Fibroblast of skin of right quadriceps (primary cell): Measurements from ENCODE around the gene SLCO2A1.
A peak's percentile ranks its signal among the peaks of the same experiment; 100 is the strongest.

ENCODE experiments used
- DNase-seq: peaks from one replicate; pipeline ENCODE4 v3.0.0-alpha.2; 2013

SLCO2A1 gene

DNA sequence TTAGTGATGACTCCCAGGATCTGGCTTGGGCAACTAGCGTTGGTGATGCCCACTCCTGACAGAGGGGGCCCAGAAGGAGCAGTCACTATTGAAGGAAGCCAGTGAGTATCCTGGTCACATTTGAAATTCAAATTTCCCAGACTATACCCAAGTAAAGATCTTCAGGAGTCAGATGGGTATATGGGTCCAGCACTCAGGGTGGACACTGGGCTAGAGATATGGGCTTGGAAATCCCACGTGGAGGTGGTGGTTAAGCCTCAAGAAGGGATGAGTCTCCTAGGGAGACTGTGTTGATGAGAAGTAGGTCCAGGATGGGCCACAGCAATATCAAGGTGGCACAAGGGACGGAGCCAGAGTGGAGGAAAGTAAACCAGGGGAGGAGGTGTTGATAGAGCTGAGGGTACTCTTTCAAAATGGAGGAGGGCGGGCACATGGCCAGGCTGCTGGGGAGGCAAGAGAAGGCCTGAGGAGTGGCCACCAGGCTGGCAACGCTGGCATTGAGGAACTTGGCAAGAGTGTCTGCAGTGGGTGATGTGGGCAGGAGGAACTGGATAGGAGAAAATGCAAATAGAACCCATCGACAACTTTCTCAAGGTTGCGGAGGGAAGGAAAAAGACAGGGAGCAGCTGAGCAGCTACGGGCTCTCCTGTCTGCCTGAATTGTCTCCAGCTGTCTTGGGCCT, 3.7 kb upstream of the SLCO2A1 start:
- no peak for DNase-seq

GRCh38 chr3:134031348-134031915, 1.7 kb upstream of the SLCO2A1 start:
- no peak for DNase-seq

DNA sequence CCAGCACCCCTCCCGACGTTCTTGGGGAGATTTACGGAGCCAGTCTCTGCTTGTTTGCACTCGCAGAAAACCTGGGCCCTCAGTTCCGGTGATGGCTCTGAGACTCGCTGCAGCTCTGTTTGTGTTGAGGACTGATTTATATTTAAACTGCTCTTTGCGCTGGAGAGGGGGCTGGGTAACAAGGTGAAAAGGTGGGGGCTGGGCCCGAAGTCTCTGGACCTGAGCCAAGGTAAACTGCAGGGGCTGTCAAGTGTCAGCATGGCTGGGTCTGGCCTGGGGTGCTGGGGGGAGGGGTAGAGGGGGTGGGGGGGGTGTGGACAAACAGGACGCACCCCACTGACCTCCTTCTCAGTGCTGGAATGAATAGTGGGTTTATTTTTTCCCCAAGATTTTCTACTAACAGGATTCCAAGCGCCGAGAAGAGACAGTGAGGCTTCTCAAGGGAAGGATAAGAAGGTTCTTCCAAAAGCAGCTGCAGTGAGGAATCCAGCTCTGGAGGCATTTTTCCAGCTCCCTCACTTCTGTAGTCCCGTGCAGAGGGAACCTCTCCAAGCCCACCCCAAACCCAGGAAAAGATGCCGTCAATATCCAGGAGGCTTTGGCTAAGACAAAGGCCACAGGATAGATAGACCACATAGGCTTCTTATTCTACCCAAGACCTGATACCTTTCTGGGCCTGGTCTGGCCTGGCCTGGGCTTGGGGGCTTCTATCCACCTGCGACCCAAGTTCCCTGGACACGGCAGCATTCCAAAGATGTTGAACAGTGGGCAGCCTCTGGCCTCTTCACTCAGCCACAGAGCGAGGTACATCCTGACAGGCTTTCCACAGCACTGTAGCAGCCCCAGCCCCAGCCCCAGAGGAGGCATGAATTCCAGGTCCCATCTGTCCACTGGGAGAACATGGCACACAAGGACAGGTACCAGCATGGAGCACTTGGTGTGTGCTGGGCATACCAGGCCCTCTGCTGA, 938 bp upstream of the SLCO2A1 start:
- no peak for DNase-seq

- peak; percentile 37 for DNase-seq
Observed at GRCh38 chr3:134029256-134029733, 430 bp downstream of the SLCO2A1 start.

GRCh38 chr3:134028486-134029255, 1.1 kb downstream of the SLCO2A1 start:
- DNase-seq: no peak

GRCh38 chr3:134027631-134028030, 2.1 kb downstream of the SLCO2A1 start:
- DNase-seq: no peak

DNA sequence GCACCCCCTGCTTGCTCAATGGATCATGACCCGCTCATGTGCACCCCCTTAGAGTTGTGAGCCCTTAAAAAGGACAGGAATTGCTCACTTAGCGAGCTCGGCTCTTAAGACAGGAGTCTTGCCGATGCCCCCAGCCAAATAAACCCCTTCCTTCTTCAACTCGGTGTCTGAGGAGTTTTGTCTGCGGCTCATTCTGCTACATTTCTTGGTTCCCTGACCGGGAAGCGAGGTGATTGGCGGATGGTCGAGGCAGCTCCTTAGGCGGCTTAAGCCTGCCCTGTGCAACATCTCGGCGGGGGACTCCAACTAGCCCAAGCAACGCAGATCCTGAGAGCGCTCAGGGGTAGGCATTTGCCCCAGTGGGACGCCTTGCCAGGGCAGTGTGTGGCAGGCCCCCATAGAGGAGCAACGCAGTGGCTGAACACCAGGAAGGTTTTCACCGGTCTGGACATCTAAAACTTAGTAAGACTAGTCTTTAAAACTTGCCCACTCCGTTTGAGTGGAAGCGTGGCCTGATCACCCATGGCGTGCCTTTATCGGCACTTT, 9.5 kb downstream of the SLCO2A1 start:
- DNase-seq: no peak

DNA sequence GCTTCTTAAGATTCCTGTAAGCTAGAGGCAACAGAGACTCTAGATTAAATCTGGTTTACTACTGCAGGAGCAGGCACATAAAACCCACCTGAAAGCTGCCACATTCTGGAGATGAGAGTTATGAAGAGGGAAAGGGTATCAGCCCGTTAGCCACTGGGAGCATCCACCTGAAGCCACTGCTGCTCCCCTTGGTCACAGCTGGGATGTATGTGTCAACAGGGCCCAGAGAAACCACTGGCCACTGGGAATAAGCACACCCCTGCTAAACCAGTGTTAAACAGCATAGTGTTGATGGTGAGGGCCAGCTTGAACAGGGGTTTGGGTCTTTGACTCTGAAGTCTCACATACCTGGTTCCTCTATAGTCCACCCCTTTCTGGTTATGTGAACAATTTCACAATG, 10.9 kb downstream of the SLCO2A1 start:
- no peak for DNase-seq

DNA sequence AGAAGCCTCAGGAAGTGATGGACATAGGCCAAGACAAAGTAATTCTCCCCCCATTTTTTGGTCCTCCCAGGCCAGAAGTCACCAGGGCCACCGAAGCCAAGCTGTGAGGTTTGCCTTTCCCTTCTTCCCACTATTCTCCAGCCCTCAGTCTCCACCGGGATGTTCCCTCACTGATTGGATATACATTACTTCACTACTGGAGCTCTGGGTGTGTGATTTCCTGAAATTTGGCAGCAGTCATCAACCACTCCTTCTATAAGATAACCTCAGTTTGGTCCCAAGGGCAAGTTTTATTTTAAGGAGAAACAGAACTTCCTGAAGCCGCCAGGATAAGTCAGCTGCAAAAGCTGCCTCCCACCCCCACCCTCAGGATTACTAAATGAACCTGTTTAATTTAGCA, 11.3 kb downstream of the SLCO2A1 start:
- peak; percentile 9 for DNase-seq

GRCh38 chr3:134017490-134017889, 12.2 kb downstream of the SLCO2A1 start:
- DNase-seq: no peak

GRCh38 chr3:134014270-134014669, 15.5 kb downstream of the SLCO2A1 start:
- DNase-seq: no peak

- DNase-seq: no peak
Observed at GRCh38 chr3:134013280-134013679, 16.4 kb downstream of the SLCO2A1 start.

- DNase-seq: peak; percentile 81
Observed at GRCh38 chr3:134009345-134010000, 20.3 kb downstream of the SLCO2A1 start.

DNA sequence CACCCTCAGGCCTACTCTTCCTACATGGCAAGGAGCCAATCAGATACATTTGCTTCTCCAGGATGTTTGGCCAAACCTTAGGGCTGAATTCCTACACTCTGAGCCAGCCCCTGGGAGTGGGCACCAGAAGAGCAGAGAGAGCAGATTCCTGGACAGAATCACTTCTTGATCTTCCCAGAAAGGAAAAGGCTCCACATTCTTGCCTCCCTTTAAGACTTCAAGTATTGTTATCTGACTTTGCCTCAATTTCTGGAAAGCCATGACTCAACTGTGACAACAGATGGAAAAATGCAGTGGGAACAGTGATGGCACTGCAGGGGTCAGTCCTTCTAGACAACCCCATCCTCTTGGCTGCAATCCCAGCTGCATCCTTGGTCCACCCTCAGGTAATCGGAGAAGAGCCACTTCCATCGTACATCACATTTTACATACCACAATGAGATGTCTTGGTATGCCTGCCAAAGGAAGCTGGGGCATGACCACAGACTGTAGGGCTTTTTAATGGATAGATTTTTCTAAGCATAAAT, 21.0 kb downstream of the SLCO2A1 start:
- peak; percentile 99 for DNase-seq

DNA sequence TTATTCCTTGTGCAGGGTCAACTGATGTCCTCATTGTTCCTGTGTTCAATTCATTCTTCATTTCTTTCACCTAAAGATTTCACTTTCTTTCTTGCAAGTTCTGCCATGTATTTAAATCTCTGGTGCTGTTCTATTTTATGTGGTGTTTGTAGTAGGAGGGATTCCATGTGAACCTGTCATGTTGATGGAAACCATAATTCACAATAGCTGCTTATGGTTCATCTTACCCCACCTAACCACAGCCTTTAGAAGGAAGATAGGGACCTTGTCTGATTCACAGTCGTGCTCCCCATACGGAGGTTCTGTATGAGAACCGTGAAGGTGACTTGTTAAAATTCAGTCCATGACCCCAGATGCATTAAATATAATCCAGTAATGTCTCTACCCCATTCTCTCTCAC, 21.9 kb downstream of the SLCO2A1 start:
- DNase-seq: no peak

- DNase-seq: no peak
Observed at GRCh38 chr3:134004841-134005240, 24.9 kb downstream of the SLCO2A1 start.

GRCh38 chr3:134003066-134003465, 26.7 kb downstream of the SLCO2A1 start:
- DNase-seq: no peak

DNA sequence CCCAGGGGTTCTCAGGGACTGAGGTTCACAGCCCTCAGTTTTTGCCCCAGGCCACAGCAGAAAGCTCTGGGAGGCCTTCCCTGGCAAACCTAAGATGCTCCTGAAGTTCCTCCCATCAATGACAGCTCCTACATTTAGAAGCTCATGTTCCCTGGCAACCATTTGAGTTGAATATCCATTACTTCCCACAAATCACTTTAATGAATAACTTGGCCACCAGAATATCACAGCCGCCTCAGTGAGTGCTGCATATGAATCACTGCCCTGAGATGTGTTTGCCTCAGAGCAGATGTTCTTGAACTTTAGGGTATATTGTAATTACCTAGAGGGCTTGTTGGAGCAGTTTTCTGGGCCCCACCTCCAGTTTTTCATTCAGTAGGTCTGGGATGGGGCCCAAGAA, 27.4 kb downstream of the SLCO2A1 start:
- DNase-seq: peak; percentile 86

- no peak for DNase-seq
Observed at GRCh38 chr3:134001251-134001650, 28.5 kb downstream of the SLCO2A1 start.

DNA sequence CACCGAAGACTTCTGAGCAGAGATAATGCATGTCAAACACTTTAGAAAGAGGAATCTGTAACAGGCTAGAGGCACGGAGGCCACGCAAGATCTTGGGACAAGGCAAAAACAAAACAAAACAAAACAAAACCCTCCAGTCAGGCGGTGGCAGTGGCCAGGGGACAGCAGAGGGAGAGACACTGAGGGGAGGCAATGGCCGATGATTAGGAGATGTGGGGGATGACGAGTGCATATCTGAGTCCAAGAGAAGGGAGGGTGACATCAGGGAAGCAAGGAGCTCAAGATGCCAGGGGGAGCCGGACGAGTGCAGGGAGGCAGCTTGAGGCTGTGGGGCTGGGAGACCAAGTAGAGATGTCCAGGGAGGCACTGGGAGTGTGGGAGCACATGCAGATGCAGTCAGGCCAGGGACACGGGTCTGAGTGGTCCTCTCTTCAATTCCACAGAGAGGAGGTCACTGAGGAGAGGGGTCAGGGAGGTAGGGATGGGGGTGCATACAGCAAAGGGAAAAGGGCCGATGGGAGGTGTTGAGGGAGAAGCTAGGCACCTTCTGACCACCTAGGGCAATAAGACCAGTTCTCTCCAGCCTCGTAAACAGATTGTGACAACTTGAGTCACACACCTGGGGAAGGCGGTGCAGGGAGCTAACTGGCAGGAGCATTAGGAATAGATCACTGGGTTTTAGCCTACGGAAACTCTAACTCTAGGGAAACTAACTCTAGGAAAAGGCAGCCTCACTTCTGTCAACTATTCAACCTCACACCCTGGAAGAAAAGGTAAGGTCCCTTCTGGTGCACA, 29.6 kb downstream of the SLCO2A1 start:
- no peak for DNase-seq
